Measurements from ENCODE around the gene EIF2D. TPM values are rescaled to one million over a fixed set of nuclear protein-coding genes. Genes with fewer than 3 reads are reported as not detected.

The EIF2D gene
- total RNA-seq, 1 experiment from 2014 or later = 77.3 TPM

DNA sequence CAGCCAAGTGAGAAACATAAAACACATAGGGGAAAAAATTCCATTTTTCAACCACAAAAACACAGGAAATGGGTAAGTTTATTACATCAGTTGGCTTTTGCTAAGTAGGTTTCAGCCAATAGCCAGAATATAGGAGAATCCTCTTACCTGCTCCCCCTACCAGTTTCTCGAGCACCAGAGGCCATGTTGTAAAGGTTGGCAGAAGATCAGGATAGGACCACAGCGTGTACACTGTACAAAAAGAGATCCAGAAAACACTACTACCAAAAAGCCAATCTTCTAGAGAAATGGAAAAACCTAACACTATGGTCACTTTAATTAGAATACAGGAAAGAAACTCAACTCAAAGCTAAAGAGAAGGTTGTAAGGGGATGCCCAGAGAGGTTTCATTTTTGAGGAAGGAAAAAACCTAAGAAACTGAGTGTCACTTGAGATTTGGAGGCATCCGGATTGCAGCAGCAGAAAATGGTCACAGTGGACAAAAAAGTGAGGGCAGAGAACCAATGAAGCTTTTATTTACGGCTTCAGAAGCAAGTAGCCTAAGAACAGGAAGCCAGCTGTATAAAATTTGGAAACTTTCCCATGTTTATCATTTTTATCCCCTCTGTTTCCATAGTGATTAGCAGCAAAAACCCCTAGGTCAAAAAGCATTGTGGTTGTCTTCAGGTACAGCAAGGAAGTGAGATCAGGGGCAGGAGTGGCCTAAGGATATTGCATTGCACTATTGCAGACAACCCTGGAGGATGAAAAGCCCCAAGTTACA lies 2.9 kb downstream of the EIF2D start:
- no peaks in the 10 kb centered on the region for H3K27me3 ChIP-seq (ENCODE audit: control insufficient read depth, insufficient read depth, low read length)
- H3K4me3 ChIP-seq (ENCODE audit: insufficient read depth, low read depth, low read length) = no peak overlapping the region
- peaks cover 2% of the 10 kb centered on the region; the same call in 1 of the 2 replicates for H3K36me3 ChIP-seq (replicated peaks; ENCODE audit: control insufficient read depth, insufficient read depth, low read length)
- DNase-seq = no peak

DNA sequence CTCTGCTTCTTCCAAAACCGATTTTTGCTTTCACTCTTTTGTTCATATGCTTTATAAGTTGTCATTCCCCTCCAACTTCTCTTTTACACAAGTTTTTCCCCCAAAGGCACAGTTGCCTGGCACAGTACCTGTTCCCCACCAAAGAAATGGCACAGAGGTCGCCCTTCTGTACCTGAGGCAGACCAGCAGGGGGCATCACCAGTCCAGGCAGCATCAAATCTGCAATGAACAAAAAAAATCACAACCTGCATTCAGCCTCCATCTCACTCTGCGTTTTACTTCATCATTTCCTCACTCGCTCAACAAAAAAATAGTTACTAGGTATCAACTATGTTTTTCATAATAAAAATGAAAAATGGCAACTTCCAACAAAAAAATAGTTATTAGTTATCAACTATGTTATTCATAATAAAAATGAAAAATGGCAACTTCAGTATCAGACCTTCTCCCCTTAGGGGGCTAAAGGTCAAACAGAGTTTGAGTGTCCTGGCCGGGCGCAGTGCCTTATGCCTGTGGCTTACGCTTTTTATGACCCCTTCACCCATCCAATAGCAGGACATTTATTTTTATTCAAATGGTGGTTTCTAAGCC lies 4.1 kb downstream of the EIF2D start:
- Histone ChIP-seq H3K27me3 (ENCODE audit: control insufficient read depth, insufficient read depth, low read length) (no peaks in the 10 kb centered on the region), H3K4me3 (ENCODE audit: insufficient read depth, low read depth, low read length) (no peak overlapping the region), H3K36me3 (replicated peaks; ENCODE audit: control insufficient read depth, insufficient read depth, low read length) (peaks cover 3% of the 10 kb centered on the region; the same call in 1 of the 2 replicates)
- peak; percentile 64 for DNase-seq

DNA sequence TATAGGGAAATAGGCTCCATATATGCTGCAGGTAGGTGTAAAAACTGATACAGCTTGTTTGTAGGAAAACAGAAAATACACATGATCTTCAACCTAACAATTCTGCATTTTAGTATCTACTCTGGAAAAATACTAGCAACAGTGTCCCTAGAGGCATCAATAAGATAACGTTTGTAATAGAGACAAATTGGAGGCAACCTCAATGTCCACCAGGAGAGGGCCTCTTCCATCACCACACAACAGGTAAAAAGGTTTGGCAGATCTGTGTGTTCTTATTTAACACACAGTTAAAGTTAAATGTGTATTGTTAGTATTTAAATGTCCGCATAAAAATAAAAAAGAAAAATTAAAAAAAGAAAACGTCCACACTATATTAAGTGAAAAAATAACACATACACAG lies 5.4 kb downstream of the EIF2D start:
- DNase-seq = peak; percentile 65
- no peaks in the 10 kb centered on the region for H3K27me3 ChIP-seq (ENCODE audit: control insufficient read depth, insufficient read depth, low read length)
- H3K36me3 ChIP-seq (replicated peaks; ENCODE audit: control insufficient read depth, insufficient read depth, low read length) = peaks cover 9% of the 10 kb centered on the region
- no peak overlapping the region for H3K4me3 ChIP-seq (ENCODE audit: insufficient read depth, low read depth, low read length)

DNA sequence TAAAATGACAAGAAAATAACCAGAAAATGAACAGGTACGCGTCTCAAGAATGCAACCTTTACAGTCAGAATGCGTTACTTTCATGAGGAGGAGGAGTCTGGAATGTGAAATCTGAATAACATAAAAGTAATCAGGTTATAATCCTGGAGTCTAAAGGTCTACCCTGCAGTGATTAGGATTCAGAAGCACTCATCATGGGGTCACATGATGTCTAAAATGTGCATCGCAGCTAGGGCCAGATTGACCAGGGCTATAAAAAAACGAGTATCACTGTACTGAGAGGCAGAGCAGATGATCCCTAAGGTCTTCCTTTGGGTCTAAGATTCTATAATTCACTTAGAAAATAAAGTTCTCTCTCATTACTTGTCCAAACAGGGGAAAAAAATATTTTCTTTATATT lies 7.4 kb downstream of the EIF2D start:
- H3K4me3 ChIP-seq (ENCODE audit: insufficient read depth, low read depth, low read length) = no peak overlapping the region
- no peak for DNase-seq
- H3K27me3 ChIP-seq (ENCODE audit: control insufficient read depth, insufficient read depth, low read length) = no peaks in the 10 kb centered on the region
- H3K36me3 ChIP-seq (replicated peaks; ENCODE audit: control insufficient read depth, insufficient read depth, low read length) = peaks cover 11% of the 10 kb centered on the region

DNA sequence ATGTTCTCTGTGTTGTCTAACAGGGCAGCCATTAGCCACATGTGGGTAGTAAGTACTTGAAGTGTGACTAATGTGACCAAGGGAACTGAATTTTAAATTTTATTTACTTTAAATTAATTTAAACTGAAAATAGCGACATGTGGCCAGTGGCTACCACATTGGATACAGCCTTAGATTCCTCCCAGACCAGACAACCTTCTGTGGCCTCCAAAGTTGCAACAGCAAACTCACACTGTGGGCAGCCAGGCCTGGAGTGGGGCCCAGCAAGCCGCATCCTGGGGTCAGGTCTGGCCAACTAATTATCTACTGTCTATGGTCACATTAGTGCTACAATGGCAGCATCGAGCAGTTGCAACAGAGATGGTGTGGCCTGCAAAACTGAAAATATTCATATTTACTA lies 11.7 kb downstream of the EIF2D start:
- Histone ChIP-seq H3K4me3 (ENCODE audit: insufficient read depth, low read depth, low read length) (no peak overlapping the region), H3K36me3 (replicated peaks; ENCODE audit: control insufficient read depth, insufficient read depth, low read length) (peaks cover 18% of the 10 kb centered on the region), H3K27me3 (ENCODE audit: control insufficient read depth, insufficient read depth, low read length) (no peaks in the 10 kb centered on the region)
- DNase-seq = no peak

DNA sequence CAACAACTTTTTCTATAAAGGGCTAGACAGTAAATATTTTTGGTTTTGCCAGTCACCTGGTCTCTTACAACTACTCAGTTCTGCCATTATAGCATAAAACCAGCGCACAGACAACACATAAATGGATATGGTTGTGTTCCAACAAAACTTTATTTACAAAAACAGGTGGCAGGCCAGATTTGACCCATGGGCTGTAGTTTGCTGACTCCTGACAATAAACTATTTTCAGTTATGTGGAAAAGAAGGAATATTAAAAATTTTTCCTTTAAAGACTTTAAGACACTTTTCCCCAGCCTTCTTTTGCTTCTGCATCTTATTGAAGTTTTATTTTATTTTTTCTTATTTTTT lies 16.0 kb downstream of the EIF2D start:
- Histone ChIP-seq H3K27me3 (ENCODE audit: control insufficient read depth, insufficient read depth, low read length) (no peaks in the 10 kb centered on the region), H3K36me3 (replicated peaks; ENCODE audit: control insufficient read depth, insufficient read depth, low read length) (peaks cover 13% of the 10 kb centered on the region), H3K4me3 (ENCODE audit: insufficient read depth, low read depth, low read length) (no peak overlapping the region)
- DNase-seq = no peak

DNA sequence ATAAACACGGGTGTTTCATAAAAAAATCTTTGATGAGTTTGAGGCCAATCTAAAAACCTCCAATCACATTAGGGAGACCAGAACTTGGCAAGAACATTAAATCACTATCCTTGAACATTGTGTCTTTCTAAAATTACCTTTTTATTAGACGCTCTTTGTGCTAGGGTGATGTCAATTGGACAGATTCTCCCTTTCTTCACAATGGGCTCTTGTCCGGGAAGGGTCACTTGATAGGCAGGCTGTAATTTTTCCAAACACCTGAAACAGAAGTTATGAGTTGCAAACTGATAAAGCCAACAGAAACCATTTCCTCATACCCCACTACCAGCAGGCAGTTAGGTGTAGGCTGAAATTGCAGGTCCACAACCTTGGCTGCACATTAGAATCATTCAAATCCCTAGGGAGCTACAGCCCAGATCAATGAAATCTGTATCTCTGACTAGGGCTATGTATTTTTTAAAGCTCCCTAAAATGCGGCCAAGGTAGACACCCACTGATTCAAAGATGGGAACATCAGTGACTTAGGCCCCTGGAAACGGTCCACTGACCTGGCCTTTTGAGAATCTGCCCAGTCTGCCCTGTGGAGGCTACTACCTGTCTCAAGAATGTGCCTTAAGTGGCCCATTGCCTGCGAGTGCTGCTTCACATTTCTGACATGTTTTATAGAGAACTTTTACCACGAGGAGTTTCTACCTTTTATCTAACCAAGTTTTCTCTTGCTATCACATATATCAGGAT lies 16.5 kb downstream of the EIF2D start:
- H3K27me3 ChIP-seq (ENCODE audit: control insufficient read depth, insufficient read depth, low read length) = no peaks in the 10 kb centered on the region

DNA sequence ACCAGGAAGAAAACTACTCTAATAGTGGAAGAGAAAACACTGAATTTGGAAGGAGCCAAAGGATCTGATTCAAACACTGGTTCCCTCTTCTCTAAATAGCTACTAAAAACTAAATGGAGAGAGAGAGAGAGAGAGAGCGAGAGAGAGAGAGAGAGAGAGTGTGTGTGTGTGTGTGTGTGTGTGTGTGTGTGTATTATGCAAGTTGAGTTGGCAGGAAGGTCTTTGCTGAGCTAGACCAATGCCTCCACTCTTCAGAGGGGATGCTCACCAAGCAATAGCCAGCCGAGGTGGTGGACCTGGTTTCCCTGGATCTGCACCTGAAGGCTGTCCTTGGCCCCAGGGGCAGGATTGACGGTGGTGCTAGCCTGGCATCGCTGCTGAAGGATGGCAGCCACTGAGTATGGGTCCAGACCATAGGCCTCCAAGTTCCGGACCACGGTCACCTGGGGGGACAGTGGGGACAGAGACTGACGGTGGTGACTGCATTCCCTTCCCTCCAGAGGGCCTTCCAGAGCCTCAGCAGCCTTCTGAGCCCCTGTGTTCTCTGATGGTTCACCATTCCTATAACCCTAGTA lies 18.8 kb downstream of the EIF2D start:
- no peak for DNase-seq
- H3K27me3 ChIP-seq (ENCODE audit: control insufficient read depth, insufficient read depth, low read length) = no peaks in the 10 kb centered on the region
- peaks cover 7% of the 10 kb centered on the region for H3K36me3 ChIP-seq (replicated peaks; ENCODE audit: control insufficient read depth, insufficient read depth, low read length)

More for the DNA sequence above, 16.5 kb downstream of the EIF2D start:
- no peak overlapping the region for H3K4me3 ChIP-seq (ENCODE audit: insufficient read depth, low read depth, low read length)
- peaks cover 13% of the 10 kb centered on the region for H3K36me3 ChIP-seq (replicated peaks; ENCODE audit: control insufficient read depth, insufficient read depth, low read length)
- DNase-seq = no peak

DNA sequence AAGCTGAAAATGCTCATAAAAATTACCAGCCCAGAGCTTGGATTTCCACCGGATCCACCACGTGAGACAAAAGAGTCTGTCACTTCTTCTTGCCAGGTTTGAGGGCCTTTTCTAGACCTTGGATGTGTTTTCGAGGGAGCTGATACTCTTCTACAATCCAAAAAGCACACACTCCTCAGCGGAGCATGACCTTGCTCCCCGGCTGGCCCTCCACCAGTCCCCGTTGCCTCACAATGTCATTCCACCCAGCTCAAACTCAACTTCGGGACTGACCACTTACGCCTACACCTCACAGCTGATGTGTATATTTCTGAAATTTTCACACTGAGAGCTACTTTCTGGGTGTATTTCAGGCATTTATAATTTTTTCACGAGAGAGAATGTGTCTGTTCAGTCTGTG lies 20.6 kb downstream of the EIF2D start:
- Histone ChIP-seq H3K4me3 (ENCODE audit: insufficient read depth, low read depth, low read length) (no peak overlapping the region), H3K27me3 (ENCODE audit: control insufficient read depth, insufficient read depth, low read length) (no peaks in the 10 kb centered on the region), H3K36me3 (replicated peaks; ENCODE audit: control insufficient read depth, insufficient read depth, low read length) (peaks cover 6% of the 10 kb centered on the region)
- no peak for DNase-seq

More for the DNA sequence above, 18.8 kb downstream of the EIF2D start:
- H3K4me3 ChIP-seq (ENCODE audit: insufficient read depth, low read depth, low read length) = no peak overlapping the region

DNA sequence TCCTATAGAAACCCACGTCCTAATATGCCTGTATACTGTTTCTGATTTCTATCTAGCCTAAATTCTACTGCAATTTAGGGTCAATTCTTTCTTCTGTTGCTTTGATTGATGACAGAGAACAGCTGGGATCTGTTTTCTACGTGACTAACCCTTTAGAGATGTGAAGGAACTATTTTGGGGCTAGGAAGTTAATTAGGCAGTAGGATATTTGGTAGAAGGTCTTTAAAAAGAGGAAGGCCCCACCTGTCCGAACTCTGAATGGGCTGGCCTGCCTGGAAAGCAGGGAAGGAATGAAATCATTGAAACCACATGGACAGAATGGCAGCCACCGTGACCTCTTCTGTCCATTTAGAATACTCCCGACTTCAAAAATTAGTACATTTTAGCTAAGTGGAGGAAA lies 21.0 kb downstream of the EIF2D start:
- H3K36me3 ChIP-seq (replicated peaks; ENCODE audit: control insufficient read depth, insufficient read depth, low read length) = peaks cover 4% of the 10 kb centered on the region
- no peak for DNase-seq
- H3K27me3 ChIP-seq (ENCODE audit: control insufficient read depth, insufficient read depth, low read length) = no peaks in the 10 kb centered on the region
- no peak overlapping the region for H3K4me3 ChIP-seq (ENCODE audit: insufficient read depth, low read depth, low read length)

DNA sequence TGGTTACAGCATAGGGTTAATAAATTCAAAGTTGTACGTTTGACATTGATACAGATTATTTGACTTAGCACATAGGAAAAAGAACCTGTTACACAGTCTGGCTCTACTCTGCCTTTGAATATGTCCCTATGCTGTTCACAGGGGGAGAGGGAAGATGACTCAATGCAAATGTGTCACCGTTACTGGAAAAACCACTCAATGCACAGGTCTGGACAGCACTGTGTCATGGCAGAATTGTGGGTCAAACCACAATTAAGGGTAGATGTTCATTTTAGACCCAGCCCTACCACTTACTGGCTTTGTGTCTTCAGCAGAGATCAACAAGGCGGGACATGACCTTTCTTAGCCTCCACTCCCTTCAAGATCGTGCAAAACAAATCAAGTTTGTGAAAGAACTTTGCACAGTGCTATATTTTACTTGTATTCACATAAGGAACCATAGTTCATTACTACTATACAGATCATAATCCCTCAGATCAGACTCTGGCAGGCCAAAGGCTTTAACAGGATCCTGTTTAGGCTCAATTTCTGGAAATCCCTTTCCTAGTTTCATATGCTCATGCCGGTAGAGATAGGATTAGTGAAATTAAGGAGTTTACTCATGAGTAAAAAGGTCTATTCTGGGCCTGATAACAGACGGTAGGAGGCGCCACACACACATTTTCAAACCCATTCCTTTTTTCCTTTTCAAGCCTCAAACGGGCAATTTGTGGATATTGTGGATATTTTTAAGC lies 22.1 kb downstream of the EIF2D start:
- DNase-seq = peak; percentile 70
- Histone ChIP-seq H3K27me3 (ENCODE audit: control insufficient read depth, insufficient read depth, low read length) (no peaks in the 10 kb centered on the region), H3K4me3 (ENCODE audit: insufficient read depth, low read depth, low read length) (no peak overlapping the region), H3K36me3 (replicated peaks; ENCODE audit: control insufficient read depth, insufficient read depth, low read length) (peaks cover 3% of the 10 kb centered on the region)

DNA sequence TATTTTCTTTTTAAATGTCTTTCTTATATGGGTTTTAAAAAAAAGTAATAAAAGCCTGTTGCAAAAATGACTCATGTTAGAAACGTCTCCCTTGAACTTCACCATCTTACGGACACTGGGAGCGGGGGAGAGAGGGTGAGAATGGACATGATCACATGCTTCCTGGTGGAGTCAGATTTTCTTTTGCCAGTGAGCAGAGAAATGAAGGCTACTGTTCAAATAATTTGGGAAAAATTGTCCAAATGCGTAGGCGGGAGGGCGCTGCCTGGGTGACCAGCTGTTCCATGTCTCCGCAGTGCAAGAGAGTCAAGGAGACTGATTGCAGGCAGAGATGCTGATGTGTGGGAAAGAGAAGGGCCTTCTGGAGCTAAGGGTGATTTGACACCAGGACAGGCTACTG lies 23.1 kb downstream of the EIF2D start:
- no peaks in the 10 kb centered on the region for H3K27me3 ChIP-seq (ENCODE audit: control insufficient read depth, insufficient read depth, low read length)
- DNase-seq = no peak
- H3K4me3 ChIP-seq (ENCODE audit: insufficient read depth, low read depth, low read length) = no peak overlapping the region
- H3K36me3 ChIP-seq (replicated peaks; ENCODE audit: control insufficient read depth, insufficient read depth, low read length) = peaks cover 3% of the 10 kb centered on the region

DNA sequence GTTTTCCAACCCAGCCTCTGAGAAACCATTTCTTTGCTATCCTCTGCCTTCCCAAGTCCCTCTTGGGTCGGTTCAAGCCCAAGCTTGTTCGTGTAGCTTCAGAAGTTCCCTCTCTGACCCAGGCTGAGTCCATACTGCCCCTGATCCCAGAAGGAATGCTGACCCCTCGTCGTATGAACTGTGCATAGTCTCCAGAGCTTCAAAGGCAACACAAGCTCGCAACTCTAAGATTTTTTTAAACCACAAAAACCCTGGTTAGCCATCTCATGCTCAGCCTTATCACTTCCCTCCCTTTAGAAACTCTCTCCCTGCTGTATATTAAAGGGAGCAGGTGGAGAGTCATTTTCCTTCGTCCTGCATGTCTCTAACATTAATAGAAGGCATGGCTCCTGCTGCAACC lies 23.8 kb downstream of the EIF2D start:
- no peaks in the 10 kb centered on the region for H3K27me3 ChIP-seq (ENCODE audit: control insufficient read depth, insufficient read depth, low read length)
- H3K4me3 ChIP-seq (ENCODE audit: insufficient read depth, low read depth, low read length) = no peak overlapping the region
- peaks cover 3% of the 10 kb centered on the region for H3K36me3 ChIP-seq (replicated peaks; ENCODE audit: control insufficient read depth, insufficient read depth, low read length)
- DNase-seq = no peak

DNA sequence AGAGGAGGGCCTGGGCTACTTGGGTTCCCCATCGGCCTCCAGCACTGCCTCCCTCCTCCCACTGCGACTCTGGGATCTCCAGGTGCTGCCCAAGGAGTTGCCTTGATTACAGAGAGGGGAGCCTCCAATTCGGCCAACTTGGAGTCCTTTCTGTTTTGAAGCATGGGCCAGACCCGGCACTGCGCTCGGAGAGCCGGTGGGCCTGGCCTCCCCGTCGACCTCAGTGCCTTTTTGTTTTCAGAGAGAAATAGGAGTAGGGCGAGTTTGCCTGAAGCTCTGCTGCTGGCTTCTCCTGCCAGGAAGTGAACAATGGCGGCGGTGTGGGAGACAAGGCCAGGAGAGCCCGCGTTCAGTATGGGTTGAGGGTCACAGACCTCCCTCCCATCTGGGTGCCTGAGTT lies 24.4 kb downstream of the EIF2D start:
- H3K36me3 ChIP-seq (replicated peaks; ENCODE audit: control insufficient read depth, insufficient read depth, low read length) = peaks cover 3% of the 10 kb centered on the region
- H3K27me3 ChIP-seq (ENCODE audit: control insufficient read depth, insufficient read depth, low read length) = no peaks in the 10 kb centered on the region
- DNase-seq = no peak
- H3K4me3 ChIP-seq (ENCODE audit: insufficient read depth, low read depth, low read length) = no peak overlapping the region

All from H7 (cell line).